B cell (primary cell): ENCODE data around the gene PAK6.

Experiments
- CTCF ChIP-seq: fragments of 200-600 bp; IDR thresholded peaks from one replicate; pipeline ENCODE4 v1.8.0; 2022; ENCODE audit warnings: antibody characterized with exemption, mild to moderate bottlenecking
- EZH2 ChIP-seq: IDR thresholded peaks from 2 replicates; pipeline ENCODE4 v1.6.1; 2012; ENCODE audit warnings: borderline replicate concordance, low read depth, mild to moderate bottlenecking, moderate library complexity, low read length; ENCODE audit not compliant: insufficient read depth, poor library complexity, severe bottlenecking

- TF ChIP-seq CTCF (no peak), EZH2 (no peak)
Measured at GRCh38 chr15:40271685-40272484, 33.0 kb downstream of the PAK6 start.
